H9 (cell line): ENCODE measurements around the gene APPL1. TPM values are rescaled to one million over a fixed set of nuclear protein-coding genes. Genes with fewer than 3 reads are reported as not detected.

ENCODE experiments used
- DNase-seq: peaks from one replicate; pipeline ENCODE4 v3.0.0-alpha.2; 2017
- H2AFZ ChIP-seq: one replicate; pipeline ENCODE4 v1.6.1; 2013; ENCODE audit warnings: mild to moderate bottlenecking, low read length, control low read depth, moderate library complexity
- H2AK5ac ChIP-seq: 2 replicates; pipeline ENCODE4 v1.6.1; 2013; ENCODE audit warnings: low read length, control low read depth, mixed read lengths; ENCODE audit not compliant: insufficient read length
- H2BK120ac ChIP-seq: one replicate; pipeline ENCODE4 v1.6.1; 2013; ENCODE audit warnings: low read depth, mild to moderate bottlenecking, low read length, control low read depth, inconsistent platforms; ENCODE audit not compliant: poor library complexity, severe bottlenecking
- H2BK12ac ChIP-seq: 2 replicates; pipeline ENCODE4 v1.6.1; 2013; ENCODE audit warnings: low read length, control low read depth, mixed read lengths, low read depth; ENCODE audit not compliant: insufficient read length
- H2BK15ac ChIP-seq: 2 replicates; pipeline ENCODE4 v1.6.1; 2013; ENCODE audit warnings: low read depth, low read length, control low read depth
- H2BK20ac ChIP-seq: one replicate; pipeline ENCODE4 v1.6.1; 2013; ENCODE audit warnings: low read depth, mild to moderate bottlenecking, low read length, control low read depth, inconsistent platforms; ENCODE audit not compliant: poor library complexity, severe bottlenecking
- H2BK5ac ChIP-seq: 2 replicates; pipeline ENCODE4 v1.6.1; 2013; ENCODE audit warnings: low read length, control low read depth, mixed read lengths; ENCODE audit not compliant: insufficient read length
- H3K14ac ChIP-seq: 2 replicates; pipeline ENCODE4 v1.6.1; 2013; ENCODE audit warnings: low read length, control low read depth; ENCODE audit not compliant: insufficient read depth
- H3K18ac ChIP-seq: 2 replicates; pipeline ENCODE4 v1.6.1; 2013; ENCODE audit warnings: low read depth, mild to moderate bottlenecking, mixed read lengths, low read length, control low read depth; ENCODE audit not compliant: insufficient read length
- H3K23ac ChIP-seq: 2 replicates; pipeline ENCODE4 v1.6.1; 2013; ENCODE audit warnings: low read length, control low read depth, mixed read lengths, low read depth; ENCODE audit not compliant: insufficient read length
- H3K23me2 ChIP-seq: 2 replicates; pipeline ENCODE4 v1.6.1; 2013; ENCODE audit warnings: low read depth, mild to moderate bottlenecking, mixed read lengths, low read length, control low read depth; ENCODE audit not compliant: insufficient read length, poor library complexity, severe bottlenecking
- H3K27ac ChIP-seq: 2 replicates; pipeline ENCODE4 v1.5.1; 2013; ENCODE audit warnings: low read length, control low read depth, mixed read lengths, low read depth; ENCODE audit not compliant: insufficient read length
- H3K27me3 ChIP-seq: 2 replicates; pipeline ENCODE4 v1.6.1; 2013; ENCODE audit warnings: low read length, control low read depth, inconsistent platforms; ENCODE audit not compliant: insufficient read depth
- H3K4ac ChIP-seq: 2 replicates; pipeline ENCODE4 v1.6.1; 2013; ENCODE audit warnings: low read depth, mild to moderate bottlenecking, control low read depth, inconsistent platforms, low read length, moderate library complexity
- H3K4me1 ChIP-seq: 2 replicates; pipeline ENCODE4 v1.6.1; 2013; ENCODE audit warnings: low read length, control low read depth, inconsistent platforms; ENCODE audit not compliant: insufficient read depth
- H3K4me2 ChIP-seq: 2 replicates; pipeline ENCODE4 v1.6.1; 2013; ENCODE audit warnings: low read length, control low read depth, mixed read lengths; ENCODE audit not compliant: insufficient read length, insufficient read depth
- H3K56ac ChIP-seq: 2 replicates; pipeline ENCODE4 v1.6.1; 2013; ENCODE audit warnings: low read depth, mild to moderate bottlenecking, mixed read lengths, low read length, control low read depth; ENCODE audit not compliant: insufficient read length
- H3K79me1 ChIP-seq: 2 replicates; pipeline ENCODE4 v1.6.1; 2013; ENCODE audit warnings: low read depth, mild to moderate bottlenecking, moderate library complexity, low read length, control low read depth, inconsistent platforms; ENCODE audit not compliant: insufficient read depth, poor library complexity, severe bottlenecking
- H3K79me2 ChIP-seq: 2 replicates; pipeline ENCODE4 v1.6.1; 2013; ENCODE audit warnings: low read length, control low read depth, inconsistent platforms; ENCODE audit not compliant: insufficient read depth
- H3K9ac ChIP-seq: 2 replicates; pipeline ENCODE4 v1.6.1; 2013; ENCODE audit warnings: low read length, control low read depth, mixed read lengths; ENCODE audit not compliant: insufficient read length; ENCODE audit errors: extremely low read depth
- H3K9me3 ChIP-seq: one replicate; pipeline ENCODE4 v1.6.1; 2013; ENCODE audit warnings: low read depth, low read length, inconsistent platforms; ENCODE audit not compliant: control insufficient read depth
- H3T11ph ChIP-seq: one replicate; pipeline ENCODE4 v1.6.1; 2013; ENCODE audit warnings: mild to moderate bottlenecking, low read length, control low read depth, inconsistent platforms
- H4K20me1 ChIP-seq: one replicate; pipeline ENCODE4 v1.6.1; 2013; ENCODE audit not compliant: control insufficient read depth, insufficient read length, insufficient read depth
- H4K5ac ChIP-seq: 2 replicates; pipeline ENCODE4 v1.6.1; 2013; ENCODE audit warnings: low read depth, mild to moderate bottlenecking, mixed read lengths, low read length, control low read depth; ENCODE audit not compliant: insufficient read length
- H4K8ac ChIP-seq: replicated peaks from 2 replicates; pipeline ENCODE4 v1.6.1; 2013; ENCODE audit warnings: low read length, control low read depth, mixed read lengths, low read depth; ENCODE audit not compliant: insufficient read length
- H4K91ac ChIP-seq: 2 replicates; pipeline ENCODE4 v1.6.1; 2013; ENCODE audit warnings: low read depth, mild to moderate bottlenecking, moderate library complexity, mixed read lengths, low read length, control low read depth; ENCODE audit not compliant: insufficient read length
- H3K27ac Mint-ChIP-seq, 3 experiments: 2 replicates in 2 of 3; 3 replicates in 1 of 3; pipeline ENCODE4 v1.8.0; 2020 to 2021; ENCODE audit warnings: mixed read lengths in 3 of 3, mild to moderate bottlenecking in 1 of 3, moderate library complexity in 1 of 3
- H3K27me3 Mint-ChIP-seq: 2 replicates; pipeline ENCODE4 v1.8.0; 2021; ENCODE audit warnings: low read depth, mild to moderate bottlenecking, moderate library complexity, mixed read lengths
- H3K36me3 Mint-ChIP-seq, 3 experiments: 2 replicates in 2 of 3; 3 replicates in 1 of 3; pipeline ENCODE4 v1.8.0; 2020 to 2021; ENCODE audit warnings: low read depth in 3 of 3, mixed read lengths in 3 of 3; ENCODE audit not compliant: insufficient read depth in 1 of 3
- H3K4me1 Mint-ChIP-seq, 2 experiments: 2 replicates each; pipeline ENCODE4 v1.8.0; 2020; ENCODE audit warnings: mixed read lengths in 2 of 2
- H3K4me3 Mint-ChIP-seq, 2 experiments: 2 replicates in 1 of 2; 3 replicates in 1 of 2; pipeline ENCODE4 v1.8.0; 2020 to 2021; ENCODE audit warnings: mild to moderate bottlenecking in 2 of 2, mixed read lengths in 2 of 2, moderate library complexity in 1 of 2
- H3K9me3 Mint-ChIP-seq, 2 experiments: 2 replicates in 1 of 2; 3 replicates in 1 of 2; pipeline ENCODE4 v1.8.0; 2020; ENCODE audit warnings: mild to moderate bottlenecking in 2 of 2, mixed read lengths in 2 of 2, moderate library complexity in 1 of 2
- CTCF ChIP-seq: fragments of 200-600 bp; sonication (generic); conservative IDR thresholded peaks from 3 replicates; pipeline ENCODE4 v1.8.0; 2021; ENCODE audit warnings: antibody characterized with exemption, mild to moderate bottlenecking
- WGBS: extraction: QIAGEN DNeasy Blood & Tissue Kit; methylation state at CpG from one replicate; pipeline ENCODE4 v1.1.7; 2013; ENCODE audit warnings: missing lambda C conversion rate, low lambda C conversion rate, mixed read lengths; ENCODE audit not compliant: insufficient read length; ENCODE audit errors: extremely low coverage; 5-methylcytosine and 5-hydroxymethylcytosine counted together
- total RNA-seq: library from RNA; stranded (reverse); gene quantifications from 2 replicates; pipeline ENCODE4 v1.2.1, GENCODE V29; 2021

Gene APPL1
- total RNA-seq, 1 experiment from 2014 or later: 34.4 TPM

GRCh38 chr3:57261119-57261518, 33.6 kb downstream of the APPL1 start:
- Histone ChIP-seq H3K9me3 (no peaks in the 10 kb centered on the region), H3K4ac (no peak overlapping the region), H2BK20ac (no peak overlapping the region), H3K79me1 (no peaks in the 10 kb centered on the region), H4K20me1 (no peaks in the 10 kb centered on the region), H2BK120ac (no peak overlapping the region), H3K9ac (no peak overlapping the region), H3K23me2 (no peaks in the 10 kb centered on the region), H3K79me2 (no peaks in the 10 kb centered on the region), H3K56ac (no peak overlapping the region), H4K5ac (no peak overlapping the region), H2BK12ac (no peak overlapping the region), H2BK15ac (no peak overlapping the region), H3K27me3 (no peaks in the 10 kb centered on the region), H2BK5ac (no peak overlapping the region), H3T11ph (no peak overlapping the region), H4K91ac (no peak overlapping the region), H3K27ac (no peak overlapping the region), H2AK5ac (no peak overlapping the region), H3K4me2 (no peak overlapping the region), H3K18ac (no peak overlapping the region), H3K23ac (no peak overlapping the region), H3K14ac (no peak overlapping the region), H2AFZ (no peak overlapping the region), H4K8ac (no peak overlapping the region), H3K4me1 (no peaks in the 10 kb centered on the region)
- Mint-ChIP-seq H3K9me3 (peaks cover 7 to 8% of the 10 kb centered on the region in 2 experiments; a peak in 4 of 5 replicates), H3K27ac (no peak overlapping the region), H3K4me1 (no peaks in the 10 kb centered on the region), H3K27me3 (no peaks in the 10 kb centered on the region), H3K36me3 (peaks cover 50 to 86% (median 76%) of the 10 kb centered on the region in 3 experiments), H3K4me3 (no peak overlapping the region)
- no peak for DNase-seq
- no CpG with 5 or more reads among the region's 4 CpGs for WGBS
- no peak for TF ChIP-seq CTCF
